Measurements from ENCODE around the gene MTA2.

Gene MTA2

GRCh38 chr11:62612366-62613290 lies 11.0 kb upstream of the MTA2 start, which contains the start of the genes EML3 and ROM1:
Gene EML3 (minus strand): TSS chr11:62612775. CDS start chr11:62612457, 318 bp downstream.
Gene ROM1 (plus strand): TSS chr11:62613257. CDS start chr11:62613282, 25 bp downstream.
- DNase-seq = peak; percentile 82

DNA sequence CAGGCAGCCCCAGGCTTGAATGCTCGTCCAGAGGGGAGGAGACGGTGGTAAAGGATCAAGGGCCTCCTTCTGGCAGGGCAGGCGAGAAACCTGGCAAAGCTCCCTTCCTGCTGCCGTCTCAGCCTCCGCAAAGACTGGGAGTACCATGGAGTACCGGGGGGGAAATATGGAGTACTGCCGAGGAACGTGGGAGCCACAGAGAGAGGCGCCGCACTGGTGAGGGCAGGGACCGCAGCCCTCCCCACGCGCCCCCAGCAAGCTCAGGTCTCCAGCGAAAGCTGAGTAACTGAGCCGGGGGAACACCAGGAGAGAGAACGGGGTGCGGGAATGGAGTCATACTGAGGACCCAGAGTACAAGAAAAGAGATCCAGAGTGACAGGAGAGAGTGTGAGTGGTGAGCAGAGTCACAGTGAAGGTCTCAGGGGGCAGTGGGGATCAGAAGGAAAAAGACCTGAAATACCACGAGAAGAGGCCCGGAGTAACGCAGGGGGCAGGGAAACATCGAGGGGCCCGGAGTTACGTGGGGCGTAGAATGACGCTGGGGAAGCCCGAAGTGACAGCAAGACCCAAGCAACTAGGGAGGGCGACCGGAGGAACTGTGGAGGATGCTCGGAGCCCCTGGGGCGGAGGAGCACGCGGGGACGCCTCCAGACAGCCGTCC lies 10.2 kb upstream of the MTA2 start:
- no peak for DNase-seq

DNA sequence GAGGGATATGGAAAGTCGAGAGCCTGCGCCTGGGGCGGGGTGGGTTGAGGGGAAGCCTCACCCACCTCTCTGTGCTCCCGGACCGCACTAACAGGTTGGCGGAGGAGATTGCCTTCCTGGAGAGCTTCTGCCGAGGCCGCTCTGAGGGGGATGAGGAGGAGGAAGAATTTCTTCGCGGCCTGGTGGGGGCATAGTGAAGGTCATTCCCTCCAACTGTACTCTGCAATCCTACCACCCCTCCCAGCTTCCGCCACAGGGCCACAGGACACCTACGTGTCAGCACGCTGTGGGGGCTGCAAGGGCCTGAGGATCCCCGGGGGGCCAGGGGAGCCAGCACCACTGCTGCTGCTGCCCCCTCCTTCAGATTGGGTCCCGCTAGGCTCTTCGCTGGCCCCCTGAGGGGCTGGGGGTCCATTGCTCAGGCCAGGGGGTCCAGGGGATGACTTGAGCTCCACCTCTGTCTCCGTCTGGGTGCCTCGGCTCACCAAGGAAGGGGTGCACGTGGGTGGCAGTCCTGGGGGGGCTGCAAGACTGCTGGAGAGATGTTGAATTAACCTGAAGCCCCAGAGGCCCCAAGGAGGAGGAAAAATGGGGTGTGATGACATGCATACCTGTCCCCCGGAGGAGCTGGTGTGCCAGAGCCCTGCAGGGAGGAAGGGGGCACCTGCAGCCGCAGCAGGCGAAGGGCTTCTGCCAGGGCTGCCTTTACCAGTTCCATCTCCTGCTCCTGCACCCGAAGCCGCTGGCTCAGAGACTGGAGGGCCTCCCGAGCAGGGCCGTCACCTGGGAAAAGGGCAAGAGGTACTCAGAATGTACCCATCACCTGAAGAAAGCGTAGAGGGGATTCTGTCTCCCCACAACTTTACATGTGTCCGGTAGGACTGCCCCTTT lies 9.4 kb upstream of the MTA2 start:
- no peak for DNase-seq

- no peak for DNase-seq
Measured at GRCh38 chr11:62610403-62610802, 8.7 kb upstream of the MTA2 start.

DNA sequence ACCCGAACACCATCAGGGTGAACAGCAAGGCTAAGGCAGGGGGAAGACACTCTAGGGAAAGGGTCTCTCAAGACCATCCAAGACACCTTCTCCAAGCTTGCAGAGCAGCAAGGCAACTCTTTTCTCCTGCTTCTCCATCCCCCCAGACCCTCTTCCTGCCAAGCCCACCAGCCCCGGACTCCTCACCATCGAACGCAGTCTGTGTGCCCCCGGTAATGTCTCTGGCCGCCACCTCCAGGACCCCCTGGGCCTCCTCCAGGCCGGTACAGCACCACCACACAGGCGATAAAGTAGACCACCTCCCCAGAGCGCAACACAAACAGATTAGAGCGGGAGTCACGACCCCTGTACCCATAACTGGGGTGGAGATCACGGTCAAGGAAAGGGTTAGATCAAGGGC lies 7.1 kb upstream of the MTA2 start:
- DNase-seq = no peak

DNA sequence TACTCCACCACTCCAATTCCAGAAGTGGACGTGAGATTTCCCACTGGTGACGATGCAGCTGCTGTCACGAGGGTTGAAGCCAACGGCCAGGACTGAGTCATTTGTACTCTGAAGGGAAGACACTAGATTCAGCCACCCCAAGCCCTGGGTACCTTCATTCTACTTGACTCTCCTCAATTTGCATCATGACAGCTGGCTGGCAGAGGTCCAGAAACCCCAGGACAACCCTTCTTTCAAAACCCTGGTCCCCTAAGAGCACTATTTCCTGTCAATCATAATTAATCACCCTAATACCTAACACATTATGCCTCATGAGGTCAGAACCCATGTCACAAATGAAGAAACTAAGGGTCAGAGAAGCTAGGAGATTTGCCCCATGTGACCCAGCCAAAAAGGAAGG lies 6.0 kb upstream of the MTA2 start:
- DNase-seq = no peak

DNA sequence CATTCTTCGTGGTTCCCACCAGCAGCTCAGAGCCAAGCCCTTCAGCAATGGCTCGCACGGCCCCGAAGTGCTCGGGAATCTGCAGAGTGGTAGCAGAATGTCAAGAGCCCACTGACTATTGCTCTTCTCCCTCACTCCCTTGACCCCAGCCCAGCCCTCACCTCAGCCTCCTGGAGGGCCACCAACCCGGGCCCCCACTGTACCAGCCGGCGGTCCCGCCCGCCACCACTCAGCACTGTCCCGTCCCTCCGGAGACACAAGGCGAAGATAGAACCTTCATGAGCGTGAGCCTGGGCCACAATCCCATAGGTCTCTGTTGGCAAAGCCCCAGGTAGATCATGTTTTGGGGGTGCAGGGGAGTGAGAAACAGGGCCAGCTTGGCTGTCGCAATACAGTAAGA lies 4.2 kb upstream of the MTA2 start:
- DNase-seq = no peak

- DNase-seq = no peak
Measured at GRCh38 chr11:62605467-62605866, 3.8 kb upstream of the MTA2 start.

- DNase-seq = no peak
Measured at GRCh38 chr11:62604460-62605120, 2.9 kb upstream of the MTA2 start.

DNA sequence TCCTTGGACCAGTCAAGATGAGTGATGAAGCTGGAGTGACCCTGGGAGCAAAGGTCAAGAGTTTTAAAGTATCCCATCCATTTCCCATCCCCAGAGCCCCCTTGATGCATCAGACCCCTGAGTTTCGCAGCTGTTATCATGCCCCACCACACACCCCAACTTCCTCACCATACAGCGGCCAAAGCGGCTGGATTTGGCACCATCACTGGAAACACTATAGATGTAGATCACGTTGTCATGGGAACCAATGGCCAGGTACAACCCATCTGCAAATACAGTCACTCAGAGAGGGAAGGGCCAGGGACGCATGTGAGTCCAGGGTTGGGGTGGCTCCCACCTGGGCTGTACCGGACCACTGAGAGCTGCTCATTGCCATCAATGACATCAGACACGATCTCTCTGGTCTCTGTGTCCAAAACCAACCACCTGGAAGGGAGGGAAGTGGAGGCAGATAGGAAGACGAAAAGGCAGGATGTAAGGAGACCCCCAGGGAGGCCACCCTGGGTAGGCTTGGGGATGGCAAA lies 2.2 kb upstream of the MTA2 start:
- no peak for DNase-seq

DNA sequence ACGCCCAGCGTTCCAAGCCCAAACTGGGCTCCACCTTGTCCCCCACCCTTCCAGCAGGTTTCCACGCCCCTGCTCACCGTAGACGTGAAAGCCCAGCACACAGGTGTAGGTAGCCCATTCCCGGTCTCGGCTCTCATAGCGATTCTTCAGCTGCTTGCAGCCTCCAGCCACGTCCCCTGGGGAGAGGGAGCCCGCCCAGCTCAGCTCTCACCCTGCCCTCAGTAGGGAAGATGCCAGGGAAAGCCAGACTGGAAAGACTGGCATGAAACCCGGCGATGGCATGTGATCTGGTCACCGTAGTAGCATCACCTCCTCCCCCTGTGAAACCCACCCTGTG lies 1.4 kb upstream of the MTA2 start:
- no peak for DNase-seq

GRCh38 chr11:62602141-62603071 lies 741 bp upstream of the MTA2 start:
- no peak for DNase-seq

DNA sequence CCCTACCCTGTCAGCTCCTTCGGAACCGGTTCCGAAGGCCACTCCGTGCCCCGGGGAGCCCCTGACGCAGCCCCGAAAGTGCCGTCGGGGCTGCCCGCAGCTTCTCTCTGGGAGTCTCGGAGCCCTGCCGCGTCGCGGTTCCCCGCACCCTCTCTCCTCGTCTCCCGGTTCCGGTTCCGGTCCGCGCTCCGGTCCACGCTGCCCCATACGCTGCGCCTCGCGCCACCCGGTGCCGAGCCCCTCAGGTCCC lies 618 bp downstream of the MTA2 start:
- no peak for DNase-seq

DNA sequence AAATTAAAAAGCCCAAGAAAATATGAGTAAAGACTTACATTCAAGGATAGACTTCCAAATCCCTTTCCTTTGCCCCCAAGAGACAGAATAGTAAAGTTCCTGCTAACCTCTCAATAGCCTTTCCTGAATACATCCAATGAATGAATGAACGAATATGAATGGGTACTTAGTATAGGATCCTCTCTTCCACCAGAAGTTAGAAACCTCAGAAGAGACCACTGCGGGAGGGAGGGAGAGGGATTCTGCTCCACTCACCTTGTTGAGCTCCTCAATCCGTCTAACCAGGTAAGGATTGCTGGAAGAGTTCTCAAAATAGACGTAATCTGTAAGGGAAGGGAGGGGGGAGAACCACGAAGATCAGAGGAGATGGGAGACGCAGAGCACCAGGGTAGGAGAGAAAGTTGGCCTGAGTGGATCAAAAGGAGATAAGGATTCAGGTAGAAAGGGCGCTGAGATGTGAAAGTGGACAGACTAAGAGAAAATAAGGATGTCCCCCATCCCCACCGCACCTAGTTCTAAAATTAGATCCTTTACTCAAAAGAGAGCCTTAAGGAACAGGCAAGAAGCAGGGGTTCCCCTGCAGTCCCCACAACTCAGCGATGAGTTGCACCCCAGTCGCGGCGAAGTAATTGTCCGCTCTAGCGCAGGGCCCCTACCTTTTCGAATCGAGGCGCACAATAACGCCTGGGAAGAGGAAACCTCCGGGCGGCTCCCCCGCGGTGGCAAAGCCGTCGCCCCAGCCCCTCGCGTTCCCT lies 1.1 kb downstream of the MTA2 start:
- no peak for DNase-seq

DNA sequence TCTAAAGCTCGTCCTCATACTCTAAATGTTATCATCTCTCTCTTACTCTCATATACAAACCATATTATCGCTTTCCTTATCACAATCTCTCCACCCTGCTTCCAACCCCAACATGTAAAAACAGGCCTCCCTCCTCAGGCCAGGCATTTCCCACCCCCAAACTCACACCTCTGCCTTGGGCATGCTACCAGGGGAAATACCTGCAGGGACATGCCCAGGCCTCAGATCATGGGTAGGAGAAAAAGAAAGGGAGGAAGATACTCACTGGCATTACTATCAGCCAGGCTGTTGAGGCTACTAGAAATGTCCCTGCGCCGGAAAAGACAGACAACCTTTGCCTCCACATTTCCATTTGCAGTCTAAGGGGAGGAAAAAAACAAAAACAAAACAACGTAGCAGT lies 1.8 kb downstream of the MTA2 start:
- no peak for DNase-seq

DNA sequence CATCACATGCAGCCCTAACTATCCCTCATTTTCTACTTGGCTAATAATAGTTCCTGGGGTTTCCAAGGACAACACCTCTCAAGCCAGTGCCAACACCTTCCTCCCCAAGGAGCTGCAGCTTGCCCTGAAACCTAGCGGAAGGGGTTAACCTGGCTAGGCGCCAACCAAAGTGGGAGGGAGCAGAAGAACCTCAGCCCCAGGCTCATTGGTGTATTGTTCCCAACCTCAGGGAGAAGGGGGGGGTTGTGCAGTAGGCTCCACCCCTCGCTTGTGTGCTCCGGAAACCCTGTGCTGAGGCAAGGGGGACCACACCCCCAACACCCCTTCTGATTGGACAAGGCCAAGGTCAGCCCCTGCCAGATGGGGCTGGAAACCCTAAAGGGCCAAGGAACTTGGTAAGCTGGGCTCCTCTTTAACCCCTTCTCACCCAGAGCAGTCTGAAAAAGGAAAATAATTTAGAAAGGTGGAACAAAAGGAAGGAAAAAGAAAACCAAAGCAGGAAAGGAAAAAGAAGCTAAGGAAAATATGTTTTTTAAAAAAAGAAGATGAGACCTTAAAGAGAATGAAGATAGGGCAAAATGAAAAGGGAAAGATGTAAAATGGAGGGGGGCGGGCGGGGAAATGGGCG lies 2.5 kb downstream of the MTA2 start:
- peak; percentile 98 for DNase-seq

DNA sequence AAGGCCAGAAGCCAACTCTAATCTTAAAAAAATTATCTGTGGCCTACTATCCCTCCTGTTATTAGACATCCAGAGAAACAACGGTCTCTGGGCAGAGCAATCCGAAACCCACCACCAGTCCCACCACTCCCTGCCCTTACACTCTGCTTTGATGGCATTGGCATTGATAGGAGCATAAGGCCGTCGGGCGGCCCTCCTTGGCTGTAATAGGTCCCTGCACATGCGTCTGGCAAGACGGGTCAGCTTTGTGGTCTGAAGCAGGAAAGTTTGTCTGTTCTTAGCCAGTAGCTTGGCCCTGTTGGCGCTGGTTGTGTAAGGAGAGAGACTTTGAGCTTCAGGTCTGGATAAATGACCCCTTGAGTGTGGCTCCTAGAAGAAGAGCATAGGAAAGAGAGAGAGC lies 6.5 kb downstream of the MTA2 start:
- no peak for DNase-seq

GRCh38 chr11:62593434-62594044 lies 8.1 kb downstream of the MTA2 start:
- DNase-seq = peak; percentile 74

- DNase-seq = no peak
Measured at GRCh38 chr11:62592989-62593421, 8.7 kb downstream of the MTA2 start.

All from central memory CD4-positive, alpha-beta T cell (primary cell).